SK-N-SH (cell line): Measurements from ENCODE around the gene CAMSAP1. TPM values are rescaled to one million over a fixed set of nuclear protein-coding genes. Genes with fewer than 3 reads are reported as not detected.

Source experiments
- CTCF ChIA-PET: fragments of 300-600, 350-600 bp; formaldehyde crosslinking; extraction: SDS; loops from one replicate; lab custom pipeline; 2021; lab: Yijun Ruan, JAX
- POLR2A ChIA-PET: fragments of 350-600 bp; sonication (Branson Sonifier 250); formaldehyde crosslinking; extraction: SDS; loops from one replicate; lab custom pipeline; 2020; ENCODE audit warnings: antibody characterized with exemption, inconsistent platforms; lab: Yijun Ruan, JAX
- DNase-seq: peaks from one replicate; pipeline ENCODE4 v3.0.0; 2012
- H2AFZ ChIP-seq: fragments of 200-600 bp; sonication (generic); 2 replicates; pipeline ENCODE4 v1.8.1; 2016; ENCODE audit warnings: antibody characterized with exemption, mild to moderate bottlenecking, low read depth
- H3F3A ChIP-seq: fragments of 200-600 bp; sonication (generic); replicated peaks from 2 replicates; pipeline ENCODE3; 2016; ENCODE audit warnings: antibody characterized with exemption, mild to moderate bottlenecking; ENCODE audit not compliant: insufficient read depth
- H3K27ac ChIP-seq, 2 experiments: fragments of 200-500 bp in 1 of 2; fragments of 200-600 bp in 1 of 2; sonication (Bioruptor generic) in 1 of 2; sonication (generic), shearing (Covaris generic) in 1 of 2; 2 replicates each; pipeline versions ENCODE4 v1.5.1 to v1.6.1; 2014 to 2016; ENCODE audit warnings: low read depth in 2 of 2, inconsistent platforms in 1 of 2, low read length in 1 of 2, mild to moderate bottlenecking in 1 of 2, mixed read lengths in 1 of 2
- H3K27me3 ChIP-seq: fragments of 200-600 bp; sonication (generic), shearing (Covaris generic); 2 replicates; pipeline ENCODE4 v1.6.1; 2016; ENCODE audit warnings: mixed run types; ENCODE audit not compliant: insufficient read depth
- H3K36me3 ChIP-seq, 2 experiments: fragments of 200-500 bp in 1 of 2; fragments of 200-600 bp in 1 of 2; sonication (Bioruptor generic) in 1 of 2; sonication (generic) in 1 of 2; replicated peaks in 1 of 2; 2 replicates each; pipeline versions ENCODE3 to v1.5.1; 2014 to 2016; ENCODE audit warnings: low read length in 1 of 2, mild to moderate bottlenecking in 1 of 2; ENCODE audit not compliant: insufficient read depth in 2 of 2, control insufficient read depth in 1 of 2
- H3K4me1 ChIP-seq, 2 experiments: fragments of 200-500 bp in 1 of 2; fragments of 200-600 bp in 1 of 2; sonication (Bioruptor generic) in 1 of 2; sonication (generic), shearing (Covaris generic) in 1 of 2; 2 replicates each; pipeline versions ENCODE4 v1.5.1 to v1.6.1; 2014 to 2016; ENCODE audit warnings: low read depth in 1 of 2, low read length in 1 of 2, mixed run types in 1 of 2; ENCODE audit not compliant: insufficient read depth in 2 of 2, control insufficient read depth in 1 of 2
- H3K4me2 ChIP-seq: fragments of 200-600 bp; sonication (generic), shearing (Covaris generic); 2 replicates; pipeline ENCODE4 v1.6.1; 2017; ENCODE audit warnings: mixed run types
- H3K4me3 ChIP-seq, 2 experiments: fragments of 200-500 bp in 1 of 2; fragments of 200-600 bp in 1 of 2; sonication (Bioruptor generic) in 1 of 2; sonication (generic), shearing (Covaris generic) in 1 of 2; 2 replicates each; pipeline versions ENCODE4 v1.5.1 to v1.8.1; 2014 to 2016; ENCODE audit warnings: low read depth in 2 of 2, inconsistent platforms in 1 of 2, low read length in 1 of 2, mild to moderate bottlenecking in 1 of 2, mixed read lengths in 1 of 2, moderate library complexity in 1 of 2
- H3K79me2 ChIP-seq: fragments of 200-600 bp; sonication (generic); 2 replicates; pipeline ENCODE4 v1.8.1; 2017; ENCODE audit warnings: mild to moderate bottlenecking; ENCODE audit not compliant: insufficient read depth
- H3K9ac ChIP-seq: fragments of 200-600 bp; sonication (generic); 2 replicates; pipeline ENCODE4 v1.6.1; 2017; ENCODE audit warnings: mixed run types
- H3K9me2 ChIP-seq: fragments of 200-600 bp; sonication (generic); 2 replicates; pipeline ENCODE4 v1.6.1; 2017; ENCODE audit warnings: mixed run types
- H3K9me3 ChIP-seq: fragments of 200-600 bp; sonication (generic); 2 replicates; pipeline ENCODE4 v1.6.1; 2017; ENCODE audit warnings: mixed run types, mild to moderate bottlenecking, moderate library complexity
- H4K20me1 ChIP-seq: fragments of 200-600 bp; sonication (generic); 2 replicates; pipeline ENCODE4 v1.6.1; 2017; ENCODE audit warnings: mild to moderate bottlenecking, mixed run types; ENCODE audit not compliant: insufficient read depth
- CHD2 ChIP-seq: fragments of 150-350 bp; IDR thresholded peaks from 2 replicates; pipeline ENCODE4 v1.6.1; 2018; ENCODE audit warnings: low read length; ENCODE audit not compliant: partially characterized antibody
- ELF1 ChIP-seq: IDR thresholded peaks from 2 replicates; pipeline ENCODE4 v1.4.0; 2012
- EZH2phosphoT487 ChIP-seq: fragments of 200-600 bp; sonication (generic); IDR thresholded peaks from 2 replicates; pipeline ENCODE4 v1.6.1; 2017; ENCODE audit warnings: low read depth, mixed run types, mild to moderate bottlenecking, antibody characterized with exemption, moderate library complexity, borderline replicate concordance
- FOSL2 ChIP-seq: IDR thresholded peaks from 2 replicates; pipeline ENCODE4 v1.4.0; 2012; ENCODE audit warnings: low read depth, mild to moderate bottlenecking, moderate library complexity, borderline replicate concordance
- FOXM1 ChIP-seq: IDR thresholded peaks from 2 replicates; pipeline ENCODE4 v1.4.0; 2012; ENCODE audit warnings: low read depth, mild to moderate bottlenecking
- GABPA ChIP-seq: IDR thresholded peaks from 2 replicates; pipeline ENCODE4 v1.4.0; 2012; ENCODE audit warnings: low read depth, mild to moderate bottlenecking
- JUND ChIP-seq: IDR thresholded peaks from 2 replicates; pipeline ENCODE4 v1.4.0; 2012
- PBX3 ChIP-seq: IDR thresholded peaks from 2 replicates; pipeline ENCODE4; 2012
- RCOR1 ChIP-seq: fragments of 150-350 bp; IDR thresholded peaks from 2 replicates; pipeline ENCODE4 v1.6.1; 2017; ENCODE audit warnings: antibody characterized with exemption, low read length
- RFX5 ChIP-seq: IDR thresholded peaks from 2 replicates; pipeline ENCODE4 v1.6.1; 2012; ENCODE audit warnings: mild to moderate bottlenecking, improper control_type of control experiment, low read length
- SIN3A ChIP-seq: IDR thresholded peaks from 2 replicates; pipeline ENCODE4 v1.6.1; 2012; ENCODE audit warnings: low read depth, mild to moderate bottlenecking, low read length, moderate library complexity, borderline replicate concordance
- TEAD4 ChIP-seq: IDR thresholded peaks from 2 replicates; pipeline ENCODE4 v1.4.0; 2012; ENCODE audit warnings: mild to moderate bottlenecking, borderline replicate concordance; ENCODE audit not compliant: insufficient read depth
- YY1 ChIP-seq: IDR thresholded peaks from 2 replicates; pipeline ENCODE4 v1.4.0; 2012; ENCODE audit warnings: low read depth, mild to moderate bottlenecking
- WGBS: methylation state at CpG from one replicate; pipeline ENCODE4 v1.1.6; 2017; ENCODE audit warnings: low lambda C conversion rate; 5-methylcytosine and 5-hydroxymethylcytosine counted together
- polyA plus RNA-seq, 3 experiments: library from polyadenylated mRNA; depleted of rRNA; stranded (reverse); fragments of >200 nt; gene quantifications; 2 replicates each; pipeline ENCODE4 v1.2.3, GENCODE V29; 2012
- TF ChIP-seq, protein P1 (sequence below): IDR thresholded peaks from 2 replicates; pipeline ENCODE4 v1.4.0; 2012; ENCODE audit warnings: low read depth
- TF ChIP-seq, protein P2 (sequence below): IDR thresholded peaks from 2 replicates; pipeline ENCODE4 v1.4.0; 2012; ENCODE audit warnings: low read depth, borderline replicate concordance

The CAMSAP1 gene
- polyA plus RNA-seq, 1 of the 3 experiments (the other 2 are of a cell fraction) = 8.9 TPM

- TF ChIP-seq, protein P1, sequence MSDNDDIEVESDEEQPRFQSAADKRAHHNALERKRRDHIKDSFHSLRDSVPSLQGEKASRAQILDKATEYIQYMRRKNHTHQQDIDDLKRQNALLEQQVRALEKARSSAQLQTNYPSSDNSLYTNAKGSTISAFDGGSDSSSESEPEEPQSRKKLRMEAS = no peak
- TF ChIP-seq RCOR1 (no peak), CHD2 (no peak), YY1 (no peak), EZH2phosphoT487 (no peak), GABPA (no peak), JUND (no peak)
- TF ChIP-seq, protein P2, sequence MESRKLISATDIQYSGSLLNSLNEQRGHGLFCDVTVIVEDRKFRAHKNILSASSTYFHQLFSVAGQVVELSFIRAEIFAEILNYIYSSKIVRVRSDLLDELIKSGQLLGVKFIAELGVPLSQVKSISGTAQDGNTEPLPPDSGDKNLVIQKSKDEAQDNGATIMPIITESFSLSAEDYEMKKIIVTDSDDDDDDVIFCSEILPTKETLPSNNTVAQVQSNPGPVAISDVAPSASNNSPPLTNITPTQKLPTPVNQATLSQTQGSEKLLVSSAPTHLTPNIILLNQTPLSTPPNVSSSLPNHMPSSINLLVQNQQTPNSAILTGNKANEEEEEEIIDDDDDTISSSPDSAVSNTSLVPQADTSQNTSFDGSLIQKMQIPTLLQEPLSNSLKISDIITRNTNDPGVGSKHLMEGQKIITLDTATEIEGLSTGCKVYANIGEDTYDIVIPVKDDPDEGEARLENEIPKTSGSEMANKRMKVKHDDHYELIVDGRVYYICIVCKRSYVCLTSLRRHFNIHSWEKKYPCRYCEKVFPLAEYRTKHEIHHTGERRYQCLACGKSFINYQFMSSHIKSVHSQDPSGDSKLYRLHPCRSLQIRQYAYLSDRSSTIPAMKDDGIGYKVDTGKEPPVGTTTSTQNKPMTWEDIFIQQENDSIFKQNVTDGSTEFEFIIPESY = no peak
These were observed 89.2 kb downstream of the CAMSAP1 start (continued) for GRCh38 chr9:135817951-135818717.

DNA sequence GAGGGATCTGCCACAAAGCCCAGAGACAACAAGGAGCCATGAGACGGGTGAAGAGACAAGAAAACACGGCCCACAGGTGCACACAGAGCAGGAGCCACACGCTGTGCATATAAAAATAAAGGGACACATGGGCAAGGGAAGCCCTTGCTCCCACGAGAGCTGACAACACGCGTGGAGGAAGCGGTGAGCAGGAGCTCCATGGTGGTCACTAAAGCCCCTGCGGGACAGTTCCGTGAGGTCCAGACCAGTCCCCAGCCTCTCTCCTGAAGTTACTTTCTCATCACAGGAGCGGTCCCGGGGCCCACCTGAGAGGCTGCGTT is 90.7 kb downstream of the CAMSAP1 start:
- Histone ChIP-seq H3K9me3 (no peaks in the 10 kb centered on the region), H3K36me3 (peaks cover 29 to 75% of the 10 kb centered on the region in 2 experiments), H3K9ac (no peak overlapping the region), H3K9me2 (no peaks in the 10 kb centered on the region), H3K27me3 (no peaks in the 10 kb centered on the region), H3K27ac (no peak overlapping the region), H2AFZ (no peak overlapping the region), H3K4me3 (no peak overlapping the region), H3K4me1 (peaks cover 0 to 6% of the 10 kb centered on the region in 2 experiments; a peak in 1 of 4 replicates), H3K79me2 (no peaks in the 10 kb centered on the region), H3K4me2 (no peak overlapping the region), H3F3A (no peaks in the 10 kb centered on the region), H4K20me1 (no peaks in the 10 kb centered on the region)
- no peak for DNase-seq
- TF ChIP-seq JUND = no peak
- no peak for TF ChIP-seq RFX5
- TF ChIP-seq ELF1 = no peak
- TF ChIP-seq TEAD4 = no peak
- TF ChIP-seq FOXM1 = no peak
- no peak for TF ChIP-seq FOSL2
- TF ChIP-seq SIN3A = no peak
- no peak for TF ChIP-seq RCOR1
- TF ChIP-seq EZH2phosphoT487 = no peak
- no peak for TF ChIP-seq PBX3
- WGBS = 98% methylated on average over 12 of the region's 12 CpGs
- ChIA-PET POLR2A (no interaction called here), CTCF (no interaction called here)
